ENCODE measurements around the gene SLC17A8.

GRCh38 chr12:100326208-100326607 lies 30.7 kb upstream of the SLC17A8 start:
- TF ChIP-seq EP300 (conservative IDR thresholded peaks at IDR 0.05; ENCODE audit: poor library complexity, severe bottlenecking): no peak
- TF ChIP-seq EZH2 (IDR thresholded peaks at IDR 0.05; ENCODE audit: borderline replicate concordance, insufficient read depth, low read length, poor library complexity, severe bottlenecking): no peak
- no peak for TF ChIP-seq CTCF (IDR thresholded peaks at IDR 0.05; ENCODE audit: poor library complexity, severe bottlenecking)
- TF ChIP-seq TAF1 (IDR thresholded peaks at IDR 0.05; ENCODE audit: low read depth): no peak
- TF ChIP-seq RAD21 (conservative IDR thresholded peaks at IDR 0.05): no peak
- TF ChIP-seq POLR2AphosphoS5 (IDR thresholded peaks at IDR 0.05): no peak
- TF ChIP-seq MXI1 (conservative IDR thresholded peaks at IDR 0.05; ENCODE audit: poor library complexity, severe bottlenecking): no peak
